ENCODE data around the gene TBX18.

The TBX18 gene

DNA sequence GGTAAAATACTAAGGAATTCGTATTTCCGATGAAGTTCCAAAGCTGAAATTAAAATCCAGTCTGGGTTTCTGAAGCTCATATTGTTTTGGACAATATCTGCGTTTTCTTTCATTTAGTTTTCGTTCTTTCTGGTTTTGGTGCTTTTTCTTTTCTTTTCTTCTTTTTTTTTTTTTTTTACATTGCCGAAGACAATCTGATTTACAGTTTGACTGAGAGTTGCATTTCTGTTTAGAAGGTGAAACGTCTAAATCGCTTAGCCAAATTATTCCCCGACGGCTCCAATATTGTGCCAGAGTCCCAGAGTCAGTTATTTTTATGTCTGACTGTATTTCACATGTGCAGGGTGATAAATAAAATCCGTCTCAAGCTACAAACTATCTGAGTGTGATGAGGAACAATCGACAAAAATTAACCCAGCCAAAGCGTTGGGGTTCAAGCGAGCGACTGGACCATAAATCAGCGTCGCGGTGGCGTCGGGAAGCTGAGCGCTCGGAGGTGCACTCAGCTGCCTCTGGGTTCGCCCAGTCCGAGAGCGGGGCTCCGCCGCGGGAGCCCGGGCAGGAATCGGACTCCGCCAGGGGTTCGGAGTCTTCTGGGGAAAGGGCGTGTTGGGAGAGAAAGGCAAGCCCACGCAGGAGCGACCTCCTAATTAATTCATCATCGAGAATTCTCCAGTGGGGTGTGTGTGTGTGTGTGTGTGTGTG is 8.2 kb upstream of the TBX18 start:
- DNase-seq, result no peak

DNA sequence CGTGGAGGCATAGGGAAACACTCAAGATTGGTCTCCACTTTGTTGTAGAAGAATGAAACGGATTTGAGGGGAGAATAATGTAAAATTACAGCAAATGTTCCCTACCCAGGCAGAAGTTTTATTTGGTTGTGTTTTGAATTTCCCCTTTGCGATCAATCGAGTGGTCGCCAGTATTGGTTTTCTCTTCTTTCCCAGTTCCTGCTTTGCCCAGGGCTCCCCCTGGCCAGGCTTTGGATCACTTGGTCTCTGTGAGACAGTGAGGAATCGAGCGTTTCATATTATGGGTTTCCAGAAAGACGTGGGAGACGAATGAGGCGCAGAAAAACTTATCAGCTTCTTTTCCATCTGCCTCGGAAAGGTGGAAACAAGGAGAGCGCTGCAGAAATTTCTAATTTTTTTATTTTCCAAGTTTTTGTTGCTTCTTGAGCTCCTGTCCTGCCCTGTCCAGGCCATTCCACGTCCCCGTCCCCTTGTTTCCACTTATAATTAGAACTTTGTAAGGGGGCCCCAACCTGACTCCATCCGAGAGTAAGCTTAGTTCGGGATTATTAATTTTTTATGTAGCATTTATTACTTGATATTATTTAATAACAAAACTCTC is 7.5 kb upstream of the TBX18 start:
- DNase-seq, result no peak

GRCh38 chr6:84771125-84771755 is 6.8 kb upstream of the TBX18 start:
- no peak for DNase-seq

DNA sequence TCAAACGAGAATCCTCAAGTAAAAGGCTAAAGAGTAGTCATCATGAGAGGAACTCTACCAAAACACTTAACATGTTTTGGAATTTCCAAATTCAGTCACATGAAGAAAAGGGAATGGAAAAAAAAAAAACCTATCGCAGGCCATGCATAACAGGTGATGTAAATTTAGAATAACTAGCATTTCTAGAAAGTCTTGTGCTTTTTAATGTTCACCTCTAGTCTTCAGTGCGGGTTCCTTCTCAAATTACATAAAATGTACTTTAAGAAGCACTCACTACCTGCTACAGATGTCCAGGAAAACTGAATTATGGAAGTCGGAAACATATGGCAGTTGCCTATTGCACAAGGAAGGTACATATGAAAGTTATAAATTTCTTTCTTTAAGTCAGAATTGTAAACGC is 6.1 kb upstream of the TBX18 start:
- no peak for DNase-seq

DNA sequence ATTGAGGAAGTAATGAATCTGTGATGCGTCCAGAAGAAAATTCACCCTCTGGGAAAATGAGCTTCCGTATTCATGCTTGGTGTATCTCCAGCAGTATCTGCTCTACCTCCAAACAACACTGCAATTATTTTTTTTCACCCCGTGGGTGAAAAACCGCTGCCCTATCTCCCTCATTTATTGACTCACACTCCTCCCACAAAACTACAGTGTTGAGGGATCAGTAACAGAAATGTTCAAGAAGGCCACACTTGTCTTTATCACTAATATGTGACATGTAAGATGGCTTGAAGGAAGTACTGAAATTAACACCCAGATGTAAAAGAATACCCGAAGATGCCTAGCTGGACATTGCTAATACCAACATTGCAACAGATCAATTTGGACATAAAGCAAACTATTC is 4.9 kb upstream of the TBX18 start:
- DNase-seq, result no peak

DNA sequence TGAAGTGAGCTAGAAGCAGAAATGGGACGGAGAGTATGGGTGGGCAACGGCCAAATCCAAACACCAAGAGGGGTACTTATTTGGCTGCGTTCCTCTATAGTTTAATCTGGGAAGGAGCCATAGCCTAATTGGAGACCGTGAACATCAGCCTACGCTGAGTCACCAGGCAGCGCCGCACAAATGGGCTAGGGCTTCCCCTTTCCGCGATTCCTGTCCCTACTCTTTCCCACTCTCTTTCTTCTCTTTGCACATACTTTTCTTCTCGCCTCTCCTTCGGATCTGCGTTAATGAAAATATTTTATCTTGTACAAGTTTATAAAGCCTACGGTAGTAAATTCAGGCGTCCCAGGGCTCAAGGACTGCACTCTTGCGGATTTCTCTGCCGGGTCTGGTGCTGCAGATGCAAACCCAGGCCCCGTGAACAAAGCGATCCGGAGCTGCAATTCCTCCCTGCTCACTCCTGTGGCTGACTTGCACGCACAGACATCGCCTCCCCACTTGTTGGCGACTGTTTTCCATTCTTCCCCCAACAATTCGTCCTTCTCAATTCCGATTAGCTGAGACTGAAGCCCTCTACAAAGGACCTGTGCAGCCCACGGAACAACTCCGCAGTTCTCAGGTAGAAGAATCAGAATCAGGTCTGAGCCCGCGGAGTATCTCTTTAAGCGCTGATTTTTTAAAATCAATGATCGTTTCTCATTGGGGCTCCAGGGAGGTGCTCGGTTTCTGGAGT is 4.2 kb upstream of the TBX18 start:
- DNase-seq, result no peak

DNA sequence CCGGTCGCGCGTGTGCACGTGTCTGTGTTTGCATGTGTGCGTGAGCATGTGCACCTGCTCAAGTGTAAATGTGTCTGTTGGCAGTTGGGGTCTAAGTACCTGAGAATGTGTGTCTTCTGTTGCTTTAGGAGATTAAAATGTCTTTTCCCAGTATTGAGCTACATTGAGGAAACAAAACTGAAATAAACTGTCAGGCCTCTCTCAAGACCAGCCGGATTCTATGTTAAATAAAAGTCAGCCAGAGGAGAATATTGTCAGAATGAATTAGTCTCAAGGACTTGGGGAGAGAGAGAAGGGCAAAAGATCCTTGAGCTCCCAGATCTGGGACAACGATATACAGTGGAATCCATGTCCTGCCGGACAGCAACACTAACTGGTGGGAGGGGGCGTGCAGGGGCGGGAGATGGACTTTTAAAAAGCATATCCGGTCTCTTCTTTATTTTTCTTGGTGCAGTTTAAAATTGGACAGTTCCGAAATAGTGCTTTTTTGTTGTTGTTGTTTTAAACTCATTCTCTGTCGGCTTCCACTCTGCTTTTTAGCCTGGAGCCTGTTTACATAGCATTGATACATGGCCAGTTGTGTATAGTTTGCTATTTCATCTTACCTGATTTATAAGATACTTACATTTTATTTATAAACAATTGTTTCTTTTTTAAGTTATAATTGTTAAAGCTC is 3.3 kb upstream of the TBX18 start:
- DNase-seq, result no peak

GRCh38 chr6:84766799-84767525 is 2.6 kb upstream of the TBX18 start:
- no peak for DNase-seq

DNA sequence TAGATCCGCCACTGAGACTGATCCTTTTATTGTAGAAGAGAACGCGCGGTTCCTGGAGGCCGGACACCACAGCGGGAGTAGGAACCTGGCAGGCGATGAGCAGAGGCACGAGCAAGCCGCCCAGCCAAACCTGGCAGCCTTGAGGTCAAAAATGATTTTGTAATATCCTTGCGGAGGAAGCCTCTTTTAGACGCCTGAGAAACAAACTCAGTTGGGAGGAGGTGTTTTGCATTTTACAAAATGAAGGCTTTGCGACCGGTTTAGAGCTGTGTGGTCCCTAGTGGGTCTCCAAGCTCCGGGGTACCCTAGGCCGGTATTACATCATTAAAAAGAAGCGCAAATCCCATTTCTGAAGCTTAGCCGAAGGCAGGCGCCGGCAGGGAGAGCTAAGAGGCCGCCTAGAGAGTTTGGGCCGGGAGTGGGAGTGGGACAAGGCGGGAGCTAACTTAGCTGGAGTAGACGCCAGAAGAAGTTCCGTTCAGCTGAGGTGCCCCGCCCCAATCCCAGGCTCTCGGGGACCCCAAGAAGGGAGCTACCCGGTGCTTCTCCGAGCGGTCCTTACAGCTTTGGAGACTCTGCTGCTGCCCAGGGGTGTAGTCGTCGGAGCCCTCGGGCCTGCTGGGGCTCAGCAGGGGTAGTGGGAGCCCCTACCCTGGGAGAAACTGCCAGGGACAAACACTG is 1.9 kb upstream of the TBX18 start:
- DNase-seq, result no peak

- no peak for DNase-seq
These were observed 489 bp downstream of the TBX18 start for GRCh38 chr6:84763886-84764331.

GRCh38 chr6:84763003-84763885 is 1.2 kb downstream of the TBX18 start:
- DNase-seq, result no peak

DNA sequence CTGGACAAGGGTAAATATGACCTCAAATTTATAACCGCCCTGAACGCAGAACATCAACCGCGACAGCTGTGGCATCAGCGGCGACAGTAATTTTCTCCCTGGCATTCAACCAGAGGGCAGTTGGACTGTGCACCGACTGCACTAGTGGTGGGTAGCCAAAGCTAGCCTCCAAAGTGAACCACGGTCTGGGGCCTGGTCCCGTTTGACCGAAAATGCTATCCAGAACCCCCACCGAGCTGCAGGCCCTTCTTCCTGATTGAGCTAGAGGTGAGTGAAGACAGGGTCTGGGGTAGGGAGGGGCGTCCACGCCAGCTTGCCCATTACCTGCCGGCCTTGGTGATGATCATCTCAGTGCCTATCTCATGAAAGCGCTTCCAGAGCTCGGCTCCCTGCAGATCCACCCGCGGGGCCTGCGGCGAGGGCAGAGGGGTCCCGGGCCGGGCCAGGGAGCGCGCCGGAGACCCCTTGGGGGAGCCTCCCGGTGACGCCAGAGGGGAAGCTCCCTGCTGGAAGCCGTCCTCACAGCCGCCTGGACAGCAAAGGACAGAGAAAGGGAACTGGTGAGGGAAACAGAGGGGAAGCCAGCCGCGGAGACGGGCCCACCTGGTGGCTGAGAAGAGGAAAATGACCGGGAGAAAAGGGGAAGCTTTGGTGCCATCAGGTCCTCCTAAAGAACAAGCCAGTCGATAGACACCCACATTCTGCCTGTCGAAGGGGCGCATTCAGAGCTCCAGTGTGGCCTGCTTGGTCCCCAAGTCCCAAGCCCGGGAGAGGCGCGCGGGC is 2.0 kb downstream of the TBX18 start:
- DNase-seq, result no peak

DNA sequence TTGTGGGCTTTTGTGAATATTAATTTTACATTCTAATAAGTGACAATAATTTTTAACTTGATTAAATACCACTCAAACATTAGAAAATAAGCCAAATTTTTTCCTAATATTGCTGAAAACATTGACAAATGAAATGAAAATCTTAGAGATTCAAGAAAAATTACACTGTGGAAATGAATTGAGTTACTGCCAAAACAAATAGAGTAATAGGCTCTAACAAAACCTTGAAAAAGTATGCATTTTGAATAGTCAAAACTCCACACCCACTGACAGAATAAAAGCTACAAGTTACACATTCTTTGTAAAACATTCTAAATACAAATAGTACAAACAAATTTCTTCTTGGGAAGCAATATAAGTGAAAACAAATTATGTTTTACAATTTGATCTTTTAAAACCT is 5.9 kb downstream of the TBX18 start:
- no peak for DNase-seq

DNA sequence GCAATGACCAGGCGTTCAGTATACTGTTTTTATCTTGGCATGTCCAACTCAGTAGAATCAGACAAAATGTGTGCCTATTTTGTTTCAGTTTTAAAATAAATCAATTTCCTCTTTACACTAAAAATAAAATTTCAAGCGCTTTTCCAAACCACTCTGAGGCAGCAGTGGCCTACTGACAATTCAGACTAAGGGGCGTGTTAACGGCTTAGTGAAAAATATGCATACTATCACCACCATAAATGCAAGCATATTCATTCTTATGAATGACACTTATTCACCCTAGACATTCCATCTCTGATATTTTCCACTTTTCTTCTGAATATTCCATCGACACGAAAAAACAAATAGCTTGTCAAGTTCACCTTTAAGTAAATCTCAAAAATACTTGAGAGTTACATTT is 7.5 kb downstream of the TBX18 start:
- DNase-seq, result no peak

DNA sequence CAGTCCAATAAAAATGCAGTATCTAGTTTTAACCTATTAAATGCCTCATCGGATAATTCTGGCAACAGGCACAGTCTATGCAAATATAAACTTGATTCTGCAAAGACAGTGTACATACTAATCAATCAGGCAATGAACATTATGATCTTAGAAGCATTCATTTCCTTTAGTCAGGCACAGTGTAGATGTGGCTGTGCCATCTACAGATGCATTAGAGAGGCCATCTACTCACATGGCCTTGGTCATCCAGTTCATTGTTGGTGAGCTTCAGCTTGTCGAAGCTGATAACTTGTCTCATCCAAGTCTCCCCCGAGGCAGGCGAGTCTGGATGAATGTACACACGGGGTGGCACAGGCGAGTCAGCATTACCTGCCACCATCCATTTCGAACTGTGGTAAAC is 7.9 kb downstream of the TBX18 start:
- no peak for DNase-seq

DNA sequence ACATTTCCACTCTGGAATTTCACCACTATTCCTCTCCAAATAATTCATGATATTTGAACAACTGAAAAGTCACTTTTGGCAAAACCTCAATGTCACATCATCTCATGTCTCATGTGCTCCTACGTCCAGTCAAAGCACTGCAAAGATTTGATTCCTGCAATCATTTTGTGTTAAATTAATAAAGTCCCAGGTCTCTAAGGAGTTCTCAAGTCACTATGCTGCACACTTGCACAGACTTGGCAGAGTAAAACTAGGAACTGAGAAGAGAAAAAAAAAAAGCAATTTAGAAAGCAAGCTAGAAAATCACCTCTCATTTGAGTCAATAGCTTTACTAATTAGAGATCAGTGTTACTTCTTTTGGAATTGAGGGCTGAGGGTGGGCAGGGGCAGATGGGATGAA is 11.2 kb downstream of the TBX18 start:
- no peak for DNase-seq

GRCh38 chr6:84752118-84752850 is 12.1 kb downstream of the TBX18 start:
- no peak for DNase-seq

DNA sequence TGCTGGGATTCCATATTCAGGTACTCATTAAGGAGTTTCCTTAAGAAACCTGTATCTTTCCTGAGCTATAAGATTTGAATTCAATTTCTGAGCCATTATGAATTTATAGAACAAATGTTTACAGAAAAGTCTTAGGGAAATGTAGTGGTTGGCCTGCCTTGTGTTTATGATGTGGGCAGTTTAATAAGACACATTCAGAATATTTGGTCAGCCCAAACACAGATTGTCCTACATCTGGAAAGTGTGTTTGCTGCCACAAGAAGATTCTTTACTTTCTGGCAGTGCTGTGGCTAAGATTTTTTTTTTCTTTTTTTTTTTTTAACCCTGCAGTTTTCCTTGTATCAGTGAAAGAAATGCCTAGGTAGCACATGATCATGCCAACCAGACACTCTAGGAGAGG is 15.2 kb downstream of the TBX18 start:
- no peak for DNase-seq

DNA sequence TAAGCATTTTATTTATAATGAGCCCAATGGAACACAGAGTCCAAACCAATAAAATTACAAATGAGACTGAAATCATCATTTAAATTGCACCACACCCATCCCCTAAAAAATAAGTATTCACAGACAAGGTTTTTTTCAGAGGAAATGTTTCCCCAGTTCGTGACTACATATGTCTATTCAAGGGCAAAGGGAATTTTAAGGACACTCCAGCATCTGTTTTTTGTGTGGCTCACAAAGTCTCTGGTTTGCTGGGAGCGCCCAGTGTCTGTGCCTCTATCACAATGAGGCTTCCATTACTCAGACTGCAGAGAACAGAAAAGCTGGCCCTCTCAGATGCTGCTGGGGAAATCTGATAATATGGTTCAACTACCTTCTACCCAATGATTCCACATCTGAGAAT is 16.0 kb downstream of the TBX18 start:
- no peak for DNase-seq

Data from stimulated activated CD4-positive, alpha-beta T cell treated with anti-CD3 and anti-CD28 coated beads, Interleukin-12 subunit alpha, Interleukin-12 subunit beta, amount 100 ng/mL, for 4 hours (primary cell).